HFFc6 (cell line): Measurements from ENCODE around the gene ASAP2. TPM values are rescaled to one million over a fixed set of nuclear protein-coding genes. Genes with fewer than 3 reads are reported as not detected.

Experiments
- DNase-seq: peaks from one replicate; pipeline ENCODE4 v3.0.0-alpha.2; 2018
- H3K27ac Mint-ChIP-seq: 2 replicates; pipeline ENCODE4 v1.8.0; 2020; ENCODE audit warnings: mild to moderate bottlenecking, mixed read lengths
- H3K27me3 Mint-ChIP-seq: 2 replicates; pipeline ENCODE4 v1.8.0; 2021; ENCODE audit warnings: mild to moderate bottlenecking, moderate library complexity, mixed read lengths; ENCODE audit not compliant: insufficient read depth
- H3K36me3 Mint-ChIP-seq: 2 replicates; pipeline ENCODE4 v1.8.0; 2021; ENCODE audit warnings: low read depth, mixed read lengths
- H3K4me1 Mint-ChIP-seq: 2 replicates; pipeline ENCODE4 v1.8.0; 2020; ENCODE audit warnings: low read depth, mixed read lengths
- H3K4me3 Mint-ChIP-seq: 2 replicates; pipeline ENCODE4 v1.8.0; 2020; ENCODE audit warnings: mild to moderate bottlenecking, moderate library complexity, mixed read lengths
- H3K9me3 Mint-ChIP-seq: 2 replicates; pipeline ENCODE4 v1.8.0; 2020; ENCODE audit warnings: mild to moderate bottlenecking, mixed read lengths
- total RNA-seq, 6 experiments: library from RNA; stranded (reverse); fragmentation: NEBNext Ultra II Directional; extraction: Animal tissue kit (Norgen Biotek cat#: 25700); gene quantifications; 2 replicates in 1 of 6; 3 replicates in 5 of 6; pipeline ENCODE4 v1.2.3, GENCODE V29; 2021
- TF ChIP-seq, protein P1 (sequence below): fragments of 200-600 bp; sonication (generic); IDR thresholded peaks from 2 replicates; pipeline ENCODE4 v1.5.0; 2021; ENCODE audit warnings: antibody characterized with exemption, mild to moderate bottlenecking

ASAP2 gene
- total RNA-seq, 6 experiments from 2014 or later = 31.2 to 37.4 (median 34.3) TPM

GRCh38 chr2:9334761-9335160 lies 128.1 kb downstream of the ASAP2 start:
- TF ChIP-seq, protein P1, sequence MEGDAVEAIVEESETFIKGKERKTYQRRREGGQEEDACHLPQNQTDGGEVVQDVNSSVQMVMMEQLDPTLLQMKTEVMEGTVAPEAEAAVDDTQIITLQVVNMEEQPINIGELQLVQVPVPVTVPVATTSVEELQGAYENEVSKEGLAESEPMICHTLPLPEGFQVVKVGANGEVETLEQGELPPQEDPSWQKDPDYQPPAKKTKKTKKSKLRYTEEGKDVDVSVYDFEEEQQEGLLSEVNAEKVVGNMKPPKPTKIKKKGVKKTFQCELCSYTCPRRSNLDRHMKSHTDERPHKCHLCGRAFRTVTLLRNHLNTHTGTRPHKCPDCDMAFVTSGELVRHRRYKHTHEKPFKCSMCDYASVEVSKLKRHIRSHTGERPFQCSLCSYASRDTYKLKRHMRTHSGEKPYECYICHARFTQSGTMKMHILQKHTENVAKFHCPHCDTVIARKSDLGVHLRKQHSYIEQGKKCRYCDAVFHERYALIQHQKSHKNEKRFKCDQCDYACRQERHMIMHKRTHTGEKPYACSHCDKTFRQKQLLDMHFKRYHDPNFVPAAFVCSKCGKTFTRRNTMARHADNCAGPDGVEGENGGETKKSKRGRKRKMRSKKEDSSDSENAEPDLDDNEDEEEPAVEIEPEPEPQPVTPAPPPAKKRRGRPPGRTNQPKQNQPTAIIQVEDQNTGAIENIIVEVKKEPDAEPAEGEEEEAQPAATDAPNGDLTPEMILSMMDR = no peak
- H3K4me3 Mint-ChIP-seq = no peak overlapping the region
- peaks cover 6% of the 10 kb centered on the region for H3K27me3 Mint-ChIP-seq
- no peak overlapping the region for H3K27ac Mint-ChIP-seq
- H3K36me3 Mint-ChIP-seq = peaks cover 51% of the 10 kb centered on the region
- peaks cover 37% of the 10 kb centered on the region for H3K4me1 Mint-ChIP-seq
- H3K9me3 Mint-ChIP-seq = no peaks in the 10 kb centered on the region
- no peak for DNase-seq

DNA sequence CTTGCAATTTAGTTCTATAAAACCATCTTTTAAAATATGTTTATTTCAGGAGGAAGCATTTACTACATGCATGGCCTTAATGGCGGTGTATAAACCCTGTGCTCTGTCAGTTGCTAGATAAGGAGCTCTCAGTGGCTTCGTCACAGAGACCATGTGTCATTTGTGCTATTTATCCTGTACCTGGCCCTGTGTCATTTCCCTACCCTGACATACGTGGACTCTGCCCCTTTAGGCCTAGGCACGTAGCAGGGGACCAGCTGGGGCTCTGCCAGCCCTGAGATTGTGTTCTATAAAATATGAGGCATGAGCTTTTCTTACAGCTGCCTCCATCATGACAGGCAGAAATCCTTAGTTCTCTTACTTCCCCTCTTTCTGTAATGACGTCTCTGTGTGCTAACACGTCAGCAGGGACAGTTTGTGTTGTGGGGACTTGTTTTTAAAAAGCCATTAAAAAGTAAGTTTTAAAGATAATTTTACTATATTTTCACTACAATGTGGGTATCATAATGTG lies 128.8 kb downstream of the ASAP2 start:
- no peak overlapping the region for H3K4me3 Mint-ChIP-seq
- peaks cover 54% of the 10 kb centered on the region for H3K36me3 Mint-ChIP-seq
- H3K9me3 Mint-ChIP-seq = no peaks in the 10 kb centered on the region
- H3K4me1 Mint-ChIP-seq = peaks cover 37% of the 10 kb centered on the region
- no peak for DNase-seq
- H3K27ac Mint-ChIP-seq = no peak overlapping the region
- H3K27me3 Mint-ChIP-seq = peaks cover 10% of the 10 kb centered on the region
- TF ChIP-seq, protein P1 = no peak

GRCh38 chr2:9336241-9336575 lies 129.6 kb downstream of the ASAP2 start:
- Mint-ChIP-seq H3K36me3 (peaks cover 59% of the 10 kb centered on the region), H3K27me3 (peaks cover 10% of the 10 kb centered on the region), H3K9me3 (no peaks in the 10 kb centered on the region), H3K4me3 (no peak overlapping the region), H3K27ac (peak overlapping the region; percentile 62), H3K4me1 (peaks cover 37% of the 10 kb centered on the region)
- no peak for DNase-seq
- TF ChIP-seq, protein P1 = no peak

DNA sequence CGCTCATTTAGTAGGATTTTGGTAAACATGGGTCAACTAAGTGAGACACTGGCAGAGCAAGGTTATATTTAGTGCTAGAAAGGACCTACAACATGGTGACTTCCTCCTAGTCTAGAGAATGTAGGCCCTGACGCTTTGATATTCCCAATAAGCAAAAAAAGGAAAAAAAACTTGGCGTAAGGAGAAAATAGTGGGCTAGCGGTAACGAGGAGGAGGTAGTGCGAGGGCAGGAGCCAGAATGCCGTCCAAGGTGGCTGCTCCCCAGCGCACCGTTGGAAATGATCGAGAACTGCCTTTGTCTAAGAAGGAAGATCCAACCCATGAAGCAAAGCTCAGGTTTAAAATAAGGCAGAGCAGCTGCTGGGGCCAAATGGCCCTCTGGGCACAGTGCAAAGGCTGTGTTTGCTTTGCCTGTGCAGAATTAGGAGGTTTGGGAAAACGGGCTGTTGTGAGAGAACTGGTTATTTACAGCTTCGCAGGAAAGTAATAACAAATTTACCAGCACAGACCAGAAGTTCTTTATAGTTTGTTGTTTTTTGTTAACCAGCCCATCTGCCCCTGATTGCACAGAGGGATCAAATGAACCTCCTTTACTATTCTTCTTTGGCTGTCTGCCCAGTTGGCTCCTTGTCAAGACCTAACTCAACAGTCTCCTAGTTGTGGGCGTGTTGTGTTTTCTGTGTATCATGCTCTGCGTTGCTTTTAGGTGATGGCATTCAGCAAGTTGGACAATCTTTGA lies 130.1 kb downstream of the ASAP2 start:
- Mint-ChIP-seq H3K9me3 (no peaks in the 10 kb centered on the region), H3K36me3 (peaks cover 62% of the 10 kb centered on the region), H3K27me3 (peaks cover 7% of the 10 kb centered on the region), H3K4me1 (peaks cover 37% of the 10 kb centered on the region), H3K4me3 (peak overlapping the region; percentile 30; the same call in 1 of the 2 replicates), H3K27ac (peak overlapping the region; percentile 62)
- TF ChIP-seq, protein P1 = no peak
- peak; percentile 84 for DNase-seq

GRCh38 chr2:9337901-9338300 lies 131.3 kb downstream of the ASAP2 start:
- H3K4me1 Mint-ChIP-seq = peaks cover 37% of the 10 kb centered on the region
- H3K36me3 Mint-ChIP-seq = peaks cover 63% of the 10 kb centered on the region
- H3K27me3 Mint-ChIP-seq = peaks cover 4% of the 10 kb centered on the region
- H3K4me3 Mint-ChIP-seq = no peak overlapping the region
- no peak for DNase-seq
- no peaks in the 10 kb centered on the region for H3K9me3 Mint-ChIP-seq
- TF ChIP-seq, protein P1 = no peak
- peak overlapping the region; percentile 62; the same call in 1 of the 2 replicates for H3K27ac Mint-ChIP-seq
